Activated CD4-positive, alpha-beta T cell treated with anti-CD3 and anti-CD28 coated beads, Interleukin-2, amount 50 U/mL, for 48 hours (primary cell): ENCODE data around the gene LIMK1.
"Not testable (repeated sequence)": the region's sequence is repeated elsewhere in the genome, so short reads cannot be mapped to it uniquely, and the experiment has no call there.

Experiments used
- DNase-seq, 2 experiments: peaks; one replicate each; pipeline ENCODE4 v3.0.0-alpha.2; 2020

LIMK1 gene

GRCh38 chr7:74083117-74083876 is at the start of gene LIMK1:
LIMK1 (plus strand) TSS chr7:74083804; CDS start chr7:74083991, 187 bp downstream.
- DNase-seq: peak; percentile 78

DNA sequence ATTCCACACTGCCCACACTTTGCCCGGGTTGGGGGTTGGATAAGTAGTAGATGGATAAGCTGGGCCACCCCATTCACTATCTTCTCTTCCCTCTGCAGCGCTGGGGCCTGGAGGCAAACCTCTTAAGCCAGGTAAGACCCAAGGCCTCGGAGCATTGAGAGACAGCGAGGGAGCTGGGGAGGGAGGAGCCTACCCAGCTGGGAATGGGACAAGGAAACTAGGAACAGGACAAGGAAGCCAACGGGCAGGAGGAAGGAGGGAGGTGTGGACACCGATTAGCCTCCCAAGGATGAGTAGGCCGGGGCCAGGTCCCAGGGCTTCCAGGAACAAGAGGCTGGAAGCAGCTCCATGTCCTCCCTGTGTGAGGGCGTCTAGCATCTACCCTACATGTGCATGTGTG is 46.0 kb upstream of the LIMK1 start:
- no peak for DNase-seq

DNA sequence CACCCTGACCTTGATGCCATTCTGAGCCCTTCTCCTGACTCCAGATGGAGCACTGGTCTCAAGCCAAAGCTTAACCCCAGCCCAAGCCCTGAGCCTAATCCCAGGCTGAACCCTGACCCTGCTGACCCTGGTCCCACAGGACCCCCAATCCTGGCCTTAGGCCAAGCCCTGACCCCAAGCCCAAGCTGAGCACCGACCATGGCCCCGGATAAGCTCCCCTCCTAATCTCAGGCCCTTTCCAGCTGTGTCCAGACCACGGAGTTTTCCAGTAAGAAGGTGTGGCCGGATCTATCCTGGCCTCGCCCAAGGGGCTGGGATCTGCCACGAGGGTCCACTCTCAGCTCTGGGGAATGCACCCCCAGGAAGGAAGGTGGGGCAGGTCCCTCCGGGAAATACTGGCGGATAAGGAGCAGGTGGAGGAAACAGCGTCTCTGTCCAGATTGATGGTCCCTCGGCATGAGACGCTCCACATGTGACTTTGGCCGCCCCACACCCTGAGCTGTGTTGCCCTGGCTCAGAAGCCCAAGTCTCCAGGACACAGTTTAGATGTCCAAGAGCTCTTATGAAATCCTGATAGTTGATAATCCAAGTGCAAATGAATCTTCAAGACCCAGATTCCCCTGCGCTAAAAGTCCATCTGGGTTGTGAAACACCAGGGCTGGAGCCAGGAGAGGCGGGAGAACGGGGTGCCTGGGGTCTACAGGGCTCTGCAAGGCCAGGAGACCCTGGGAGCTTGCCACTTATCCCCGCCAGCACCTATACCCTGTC is 45.2 kb upstream of the LIMK1 start:
- no peak for DNase-seq

GRCh38 chr7:74039337-74039736 is 44.3 kb upstream of the LIMK1 start:
- no peak for DNase-seq

GRCh38 chr7:74040101-74040790 is 43.4 kb upstream of the LIMK1 start:
- no peak for DNase-seq

- no peak for DNase-seq
These were observed 42.6 kb upstream of the LIMK1 start for GRCh38 chr7:74040791-74041520.

GRCh38 chr7:74042746-74043522 is 40.7 kb upstream of the LIMK1 start:
- DNase-seq: no peak

GRCh38 chr7:74043523-74043951 is 40.1 kb upstream of the LIMK1 start:
- DNase-seq: no peak

DNA sequence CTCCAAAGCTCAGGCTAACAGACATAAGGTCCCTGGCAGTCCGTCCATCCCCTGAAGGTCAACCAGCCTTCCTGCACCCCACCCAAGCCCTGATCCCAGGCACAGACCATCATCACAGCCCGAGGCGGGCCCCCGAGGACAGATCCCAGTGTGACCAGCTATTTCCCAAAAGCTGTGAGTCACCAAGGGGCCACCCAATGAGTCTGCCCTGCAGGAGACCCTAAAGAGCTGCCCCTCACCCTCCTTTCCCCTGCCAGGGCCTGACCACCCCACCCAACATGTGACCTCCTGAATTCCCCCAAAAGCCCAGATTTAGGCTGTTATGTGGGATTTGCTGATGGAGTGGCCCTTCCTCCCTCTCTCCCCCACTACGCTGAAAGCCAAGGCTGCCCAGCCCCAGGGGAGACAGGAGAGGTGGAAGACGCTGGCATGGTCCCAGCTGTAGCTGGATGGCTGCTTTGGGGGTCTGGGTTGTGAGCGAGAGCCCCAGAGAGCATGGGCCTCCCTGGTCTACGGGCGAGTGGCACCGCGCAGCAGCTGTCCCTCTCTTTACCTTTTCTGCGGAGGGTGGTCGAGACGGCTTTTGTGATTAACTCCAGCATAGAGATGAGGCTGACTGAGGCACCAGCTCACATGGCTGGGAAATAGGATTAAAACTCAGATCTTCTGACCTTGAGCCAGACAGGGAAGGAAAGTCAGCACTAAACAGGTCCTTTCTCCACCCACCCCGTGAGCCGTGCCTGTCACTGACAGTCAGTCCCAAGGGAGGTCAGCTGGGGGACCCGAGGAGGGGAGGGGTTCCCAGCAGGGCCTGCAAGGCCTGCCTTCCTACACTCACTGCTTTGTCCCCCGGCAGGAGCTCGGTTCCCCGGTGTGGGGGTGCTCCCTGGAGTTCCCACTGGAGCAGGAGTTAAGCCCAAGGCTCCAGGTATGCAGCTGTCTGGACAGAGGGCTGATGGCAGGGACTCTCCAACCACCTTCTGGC is 38.9 kb upstream of the LIMK1 start:
- DNase-seq: no peak

GRCh38 chr7:74046581-74046980 is 37.0 kb upstream of the LIMK1 start:
- DNase-seq: not testable (repeated sequence)

GRCh38 chr7:74047804-74048380 is 35.7 kb upstream of the LIMK1 start:
- no peak for DNase-seq

GRCh38 chr7:74048999-74049599 is 34.5 kb upstream of the LIMK1 start:
- no peak for DNase-seq

DNA sequence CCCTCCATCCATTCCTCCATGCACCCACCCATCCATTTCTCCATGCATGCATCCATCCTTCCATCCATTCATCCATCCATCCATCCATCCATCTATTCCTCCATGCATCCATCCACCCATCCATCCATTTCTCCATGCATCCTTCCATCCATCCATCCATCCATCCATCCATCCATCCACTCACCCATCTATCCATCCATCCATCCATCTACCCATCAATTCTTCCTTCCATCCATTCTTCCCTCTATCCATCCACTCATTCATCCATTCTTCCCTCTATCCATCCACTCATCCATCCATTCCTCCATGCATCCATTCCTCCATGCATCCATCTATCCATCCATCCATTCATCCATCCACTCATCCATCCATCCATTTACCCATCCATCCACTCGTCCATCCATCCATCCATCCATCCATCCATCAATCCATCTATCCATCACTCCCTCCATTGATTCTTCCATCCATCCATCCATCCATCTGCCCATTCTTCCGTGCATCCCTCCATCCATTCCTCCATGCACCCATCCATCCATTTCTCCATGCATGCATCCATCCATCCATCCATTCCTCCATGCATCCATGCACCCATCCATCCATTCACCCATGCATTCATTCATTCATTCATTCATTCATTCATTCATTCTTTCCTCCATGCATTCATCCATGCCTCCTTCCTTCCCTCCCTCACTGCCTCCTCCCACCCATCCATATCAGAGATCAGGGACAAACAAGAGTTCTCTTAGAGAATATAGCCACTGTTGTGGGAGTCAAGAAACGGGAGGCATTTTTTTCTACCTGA is 33.4 kb upstream of the LIMK1 start:
- DNase-seq: no peak

- no peak for DNase-seq
These were observed 32.4 kb upstream of the LIMK1 start for GRCh38 chr7:74051193-74051592.

DNA sequence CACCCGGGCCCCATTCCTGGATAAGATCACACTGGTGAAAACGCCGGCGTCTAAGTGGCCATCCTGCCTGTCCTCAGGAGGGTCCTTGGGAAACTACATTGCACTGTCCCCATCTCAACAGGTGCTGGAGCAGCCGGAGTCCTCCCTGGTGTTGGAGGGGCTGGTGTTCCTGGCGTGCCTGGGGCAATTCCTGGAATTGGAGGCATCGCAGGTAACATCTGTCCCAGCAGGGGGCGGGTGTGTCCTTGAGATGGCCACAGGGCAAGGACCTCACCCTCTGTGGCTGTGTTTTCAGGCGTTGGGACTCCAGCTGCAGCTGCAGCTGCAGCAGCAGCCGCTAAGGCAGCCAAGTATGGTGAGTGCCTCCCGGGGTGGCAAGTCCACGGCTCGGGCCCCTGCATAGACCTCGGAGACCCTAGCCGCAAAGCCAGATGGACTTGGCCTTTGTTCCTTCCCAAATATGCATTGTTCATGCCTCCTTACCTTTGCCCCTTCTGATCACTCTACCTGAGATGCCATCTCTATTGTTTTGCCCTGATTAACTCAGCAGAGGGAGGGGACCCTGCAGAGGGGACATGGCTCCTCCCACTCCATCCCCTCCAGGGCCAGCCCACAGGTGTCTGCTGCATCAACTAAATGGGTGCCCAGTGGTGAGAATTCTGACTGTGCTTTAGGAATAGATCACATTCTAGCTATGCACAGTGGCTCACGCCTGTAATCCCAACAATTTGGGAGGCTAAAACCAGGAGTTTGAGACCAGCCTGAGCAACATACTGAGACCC is 31.8 kb upstream of the LIMK1 start:
- DNase-seq: peak in 1 of 2 experiments; percentile 18

DNA sequence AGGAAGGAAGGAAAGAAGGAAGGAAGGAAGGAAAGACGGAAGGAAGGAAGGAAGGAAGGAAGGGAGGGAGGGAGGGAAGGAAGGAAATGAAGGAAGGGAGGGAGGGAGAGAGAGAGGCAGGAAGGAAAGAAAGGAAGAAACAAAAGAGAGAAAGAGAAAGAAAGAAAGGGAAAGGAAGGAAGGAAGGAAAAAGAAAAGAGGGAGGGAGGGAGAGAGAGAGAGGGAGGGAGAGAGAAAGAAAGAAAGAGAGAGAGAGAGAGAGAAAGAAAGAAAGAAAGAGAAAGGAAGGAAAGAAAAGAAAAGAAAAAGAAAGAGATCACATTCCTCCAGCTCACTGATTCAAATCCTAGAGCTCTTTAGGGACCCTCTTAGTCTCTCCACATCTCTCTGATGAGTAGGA is 31.0 kb upstream of the LIMK1 start:
- no peak for DNase-seq

- DNase-seq: no peak
These were observed 29.9 kb upstream of the LIMK1 start for GRCh38 chr7:74053589-74054186.
